Glomerular visceral epithelial cell (primary cell): ENCODE results near the gene HMOX1.
A peak's percentile ranks its signal among the peaks of the same experiment; 100 is the strongest.

Experiments used
- DNase-seq: peaks from one replicate; pipeline ENCODE4 v3.0.0-alpha.2; 2016; ENCODE audit errors: extremely low spot score

The HMOX1 gene

DNA sequence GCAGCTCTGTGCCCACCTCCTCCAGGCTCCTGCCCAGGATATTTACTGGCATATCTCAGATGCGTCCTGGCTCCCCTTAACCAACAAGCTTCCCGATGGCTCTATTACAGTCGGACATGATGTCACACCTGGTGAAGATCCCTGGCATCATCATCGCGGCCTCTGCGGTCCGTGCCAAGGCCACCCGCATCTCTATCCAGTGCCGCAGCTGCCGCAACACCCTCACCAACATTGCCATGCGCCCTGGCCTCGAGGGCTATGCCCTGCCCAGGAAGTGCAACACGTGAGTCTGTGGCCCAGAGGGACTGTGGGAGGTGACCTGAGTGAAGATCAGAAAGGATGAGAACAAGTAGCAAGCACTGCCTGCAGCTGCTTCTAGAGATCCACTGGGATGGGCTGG is 25.5 kb downstream of the HMOX1 start:
- no peak for DNase-seq

DNA sequence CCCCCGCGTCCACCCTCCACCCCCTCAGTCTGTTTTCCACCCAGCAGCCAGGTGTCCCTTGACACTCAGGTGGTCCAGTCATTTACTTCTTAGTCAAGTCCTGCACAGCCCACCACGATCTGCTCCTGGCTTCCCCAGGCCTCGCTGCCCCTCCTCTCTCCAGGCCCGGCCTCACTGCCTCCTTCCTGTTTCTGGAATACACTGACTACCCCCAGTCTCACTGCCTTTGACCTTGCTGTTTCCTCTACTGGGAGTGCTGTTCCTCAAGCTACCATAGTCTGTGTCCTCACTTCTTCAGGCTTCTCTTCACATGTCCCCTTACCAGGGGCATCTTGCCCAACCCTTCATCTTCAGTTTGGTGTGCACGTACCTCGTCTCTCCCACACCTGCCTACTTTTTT is 26.5 kb downstream of the HMOX1 start:
- no peak for DNase-seq

DNA sequence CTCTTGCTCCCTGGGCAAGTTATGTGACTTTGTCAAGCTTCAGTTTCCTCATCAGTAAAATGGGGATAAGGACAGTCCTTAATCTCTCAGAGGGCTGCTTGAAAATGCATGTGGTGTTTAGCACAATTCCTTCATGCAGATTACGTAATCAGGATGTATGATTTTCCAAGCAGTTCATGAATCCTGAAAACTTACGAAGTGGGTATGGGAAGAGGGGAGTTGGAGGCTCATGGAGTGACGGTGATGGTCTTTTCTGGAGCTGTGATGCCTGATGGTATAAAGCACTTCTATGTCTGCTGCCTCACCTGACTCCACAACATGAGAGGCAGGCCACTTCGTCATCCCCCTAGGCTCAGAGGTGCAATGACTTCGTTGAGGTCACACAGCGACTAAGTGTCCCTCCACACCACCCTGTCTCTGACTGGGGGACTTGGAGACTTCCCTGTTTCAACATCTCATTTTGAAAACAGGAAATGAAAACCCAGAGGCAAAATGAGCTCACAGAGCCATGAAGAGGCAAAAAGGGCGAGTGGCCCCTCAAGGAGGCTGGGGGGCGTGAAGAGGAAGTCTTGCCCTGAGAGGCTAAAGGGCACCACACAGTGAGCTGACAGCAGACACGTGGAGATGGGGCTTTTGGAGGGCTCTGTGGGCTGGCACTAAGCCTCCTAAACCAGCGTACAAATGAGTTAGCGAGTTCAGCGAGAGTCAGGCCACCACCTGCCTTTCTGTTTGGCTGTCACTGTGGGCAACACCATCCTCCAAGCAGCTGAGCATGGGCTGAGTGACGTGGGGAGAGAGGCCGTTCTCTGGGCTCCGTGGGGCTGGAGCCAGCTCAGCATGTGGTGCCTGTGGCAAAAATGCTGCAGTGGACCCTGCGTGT is 29.1 kb downstream of the HMOX1 start:
- DNase-seq, result no peak

DNA sequence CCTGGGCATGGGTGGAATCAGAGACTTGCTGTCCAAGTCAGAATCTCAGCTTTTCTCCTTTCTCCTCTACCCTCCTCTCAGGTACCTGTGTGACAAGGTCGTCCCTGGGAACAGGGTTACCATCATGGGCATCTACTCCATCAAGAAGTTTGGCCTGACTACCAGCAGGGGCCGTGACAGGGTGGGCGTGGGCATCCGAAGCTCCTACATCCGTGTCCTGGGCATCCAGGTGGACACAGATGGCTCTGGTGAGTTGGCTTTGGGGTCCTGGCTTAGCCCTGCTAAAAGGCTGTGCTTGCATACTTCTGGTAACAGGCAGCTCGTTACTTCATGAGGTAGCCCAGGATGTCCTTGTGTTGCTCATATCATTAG is 29.8 kb downstream of the HMOX1 start:
- DNase-seq, result no peak

DNA sequence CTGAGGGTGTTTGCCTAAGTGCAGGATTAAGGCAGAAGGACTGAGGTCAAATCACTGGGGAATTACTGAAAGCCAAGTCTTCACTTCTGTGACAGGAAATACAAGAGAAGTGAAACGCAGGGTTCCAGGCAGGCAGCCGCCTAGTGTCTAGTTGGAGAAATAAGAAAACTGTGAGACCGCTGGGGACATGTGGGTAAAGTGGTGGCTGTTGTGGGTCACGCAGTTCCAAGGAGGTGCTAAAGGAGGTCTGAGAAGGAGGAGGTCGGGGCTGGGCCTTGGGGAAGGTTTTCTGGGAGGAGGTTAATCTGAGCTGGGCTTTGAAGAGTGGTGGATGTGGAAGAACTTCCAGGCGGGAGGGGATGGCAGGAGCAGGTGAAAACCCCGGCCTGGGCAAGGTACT is 30.2 kb downstream of the HMOX1 start:
- no peak for DNase-seq

DNA sequence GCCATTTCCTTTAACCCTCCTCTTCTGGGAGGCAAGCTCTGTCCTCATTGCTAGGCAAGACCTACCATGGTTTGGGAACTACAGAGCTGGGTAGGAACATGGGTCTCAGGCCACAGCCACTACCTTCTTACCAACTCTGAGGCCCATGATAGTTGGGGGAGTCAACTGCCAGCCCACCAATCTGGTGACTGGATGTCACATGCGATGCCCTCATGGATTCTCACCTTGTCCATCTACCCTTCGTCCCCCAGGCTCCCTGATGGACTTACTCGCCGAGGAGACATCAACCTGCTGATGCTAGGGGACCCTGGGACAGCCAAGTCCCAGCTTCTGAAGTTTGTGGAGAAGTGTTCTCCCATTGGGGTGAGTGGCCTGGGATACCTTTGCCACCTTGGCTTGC is 32.7 kb downstream of the HMOX1 start:
- no peak for DNase-seq

DNA sequence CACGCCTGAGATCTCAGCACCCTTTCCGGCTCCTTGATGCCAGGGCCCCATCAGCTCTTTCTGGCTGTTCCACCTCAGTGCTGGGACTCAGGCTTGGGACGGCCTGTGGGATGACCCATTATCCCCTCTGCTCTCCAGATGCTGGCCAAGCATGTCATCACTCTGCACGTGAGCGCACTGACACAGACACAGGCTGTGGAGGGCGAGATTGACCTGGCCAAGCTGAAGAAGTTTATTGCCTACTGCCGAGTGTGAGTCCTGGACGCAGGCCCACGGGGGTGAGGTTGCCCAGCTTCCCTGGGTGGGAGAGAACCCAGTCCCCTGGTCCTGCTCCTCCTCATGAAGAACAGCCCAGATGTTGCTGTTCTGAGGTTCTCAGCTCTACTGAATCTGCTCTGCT is 36.7 kb downstream of the HMOX1 start:
- DNase-seq, result no peak

DNA sequence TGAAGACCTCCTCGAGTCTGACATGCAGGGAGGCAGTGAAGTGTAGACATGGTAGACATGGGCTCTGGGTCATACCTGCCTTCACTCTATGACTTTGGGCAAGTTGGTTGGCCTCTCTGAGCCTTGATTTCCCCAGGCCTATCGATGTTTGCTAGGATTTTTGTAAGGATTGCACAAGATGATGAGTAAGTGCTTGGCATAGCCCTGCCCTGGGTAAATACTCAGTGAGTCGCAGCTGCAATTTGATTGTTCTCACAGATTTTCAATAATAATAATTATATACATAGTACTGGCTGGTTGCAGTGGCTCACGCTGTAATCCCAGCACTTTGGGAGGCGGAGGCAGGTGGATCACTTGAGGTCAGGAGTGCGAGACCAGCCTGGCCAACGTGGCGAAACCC is 37.2 kb downstream of the HMOX1 start:
- DNase-seq, result no peak

DNA sequence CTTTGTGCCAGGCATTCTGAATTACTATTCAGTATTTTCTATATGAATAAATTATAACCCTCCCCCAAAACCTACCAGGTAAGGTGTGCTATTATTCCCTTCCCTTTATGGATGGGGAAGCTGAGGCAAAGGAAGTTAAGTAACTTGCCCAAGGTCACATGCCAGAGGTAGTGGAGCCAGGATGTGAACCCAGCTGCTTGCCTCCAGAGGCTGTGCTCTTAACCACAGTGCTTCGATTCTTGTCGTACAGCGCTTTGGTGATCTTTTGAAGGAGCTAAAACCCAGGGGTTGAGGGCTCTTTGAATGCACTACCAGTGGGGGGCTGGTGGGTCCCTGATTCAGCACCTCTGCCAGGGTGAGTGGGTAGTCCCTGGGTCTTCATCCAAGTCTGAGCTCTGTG is 37.8 kb downstream of the HMOX1 start:
- no peak for DNase-seq

DNA sequence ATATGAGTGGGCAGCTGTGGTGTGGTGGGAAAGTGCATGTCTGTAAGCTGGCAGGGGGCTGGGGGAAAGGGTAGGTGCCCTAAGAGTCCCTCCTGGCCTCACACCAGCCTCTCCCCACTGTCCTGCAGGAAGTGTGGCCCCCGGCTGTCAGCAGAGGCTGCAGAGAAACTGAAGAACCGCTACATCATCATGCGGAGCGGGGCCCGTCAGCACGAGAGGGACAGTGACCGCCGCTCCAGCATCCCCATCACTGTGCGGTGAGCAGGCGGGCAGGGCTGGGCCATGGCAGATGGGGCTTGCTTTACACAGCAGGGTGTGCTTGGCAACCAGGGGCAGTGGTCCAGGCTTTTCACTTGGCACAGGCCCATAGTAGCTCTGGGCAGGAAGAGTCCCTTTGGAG is 38.9 kb downstream of the HMOX1 start:
- no peak for DNase-seq

DNA sequence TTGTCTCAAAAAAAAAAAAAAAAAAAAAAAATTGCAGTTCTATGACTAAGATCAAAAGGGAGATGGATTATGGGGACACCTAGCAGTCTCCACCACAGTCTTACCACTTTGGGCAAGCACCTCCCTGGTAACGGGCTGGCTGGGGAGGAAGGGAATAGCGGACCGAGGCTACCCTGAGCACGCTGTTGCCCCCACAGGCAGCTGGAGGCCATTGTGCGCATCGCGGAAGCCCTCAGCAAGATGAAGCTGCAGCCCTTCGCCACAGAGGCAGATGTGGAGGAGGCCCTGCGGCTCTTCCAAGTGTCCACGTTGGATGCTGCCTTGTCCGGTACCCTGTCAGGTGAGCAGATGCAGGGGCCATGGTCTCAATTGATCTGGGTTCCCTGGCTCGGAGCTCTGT is 40.2 kb downstream of the HMOX1 start:
- no peak for DNase-seq

DNA sequence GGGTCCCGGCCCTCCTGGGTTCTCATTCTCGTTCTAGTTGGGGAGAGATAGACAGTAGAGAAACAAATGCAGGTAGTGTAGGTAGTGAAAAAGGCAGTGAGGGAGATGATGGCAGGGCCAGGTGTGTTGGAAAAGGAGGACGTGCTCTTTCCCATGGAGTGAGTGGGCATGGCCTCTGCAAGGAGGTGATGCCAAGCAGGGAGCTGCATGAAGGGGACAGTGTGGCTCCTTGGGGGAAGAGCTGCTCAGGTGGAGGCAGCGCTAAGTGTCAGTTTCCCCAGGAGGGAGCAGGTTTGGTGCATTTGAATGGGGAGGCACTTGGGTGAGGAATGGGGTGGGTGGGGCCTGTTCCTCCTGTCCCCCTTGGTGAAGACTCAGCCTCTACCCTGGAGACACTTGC is 41.2 kb downstream of the HMOX1 start:
- no peak for DNase-seq

DNA sequence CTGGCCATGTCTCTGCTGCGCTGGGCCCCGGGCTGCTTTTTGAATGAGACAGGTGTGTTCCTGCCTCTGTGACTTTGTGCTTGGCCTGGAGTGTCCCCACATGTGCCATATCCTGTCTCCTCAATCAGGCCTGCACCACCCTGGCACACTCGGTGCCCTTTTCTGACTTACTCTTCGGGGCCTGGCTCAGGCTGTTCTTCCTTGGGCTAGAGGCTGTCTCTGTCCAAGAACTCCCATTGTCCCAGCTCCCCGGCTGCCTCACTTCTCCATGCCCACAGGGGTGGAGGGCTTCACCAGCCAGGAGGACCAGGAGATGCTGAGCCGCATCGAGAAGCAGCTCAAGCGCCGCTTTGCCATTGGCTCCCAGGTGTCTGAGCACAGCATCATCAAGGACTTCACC is 42.0 kb downstream of the HMOX1 start:
- no peak for DNase-seq

DNA sequence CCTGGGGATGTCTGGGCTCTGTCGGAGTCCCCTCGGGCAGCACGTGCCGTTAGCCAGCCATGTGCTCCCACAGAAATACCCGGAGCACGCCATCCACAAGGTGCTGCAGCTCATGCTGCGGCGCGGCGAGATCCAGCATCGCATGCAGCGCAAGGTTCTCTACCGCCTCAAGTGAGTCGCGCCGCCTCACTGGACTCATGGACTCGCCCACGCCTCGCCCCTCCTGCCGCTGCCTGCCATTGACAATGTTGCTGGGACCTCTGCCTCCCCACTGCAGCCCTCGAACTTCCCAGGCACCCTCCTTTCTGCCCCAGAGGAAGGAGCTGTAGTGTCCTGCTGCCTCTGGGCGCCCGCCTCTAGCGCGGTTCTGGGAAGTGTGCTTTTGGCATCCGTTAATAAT is 43.2 kb downstream of the HMOX1 start:
- DNase-seq, result no peak

DNA sequence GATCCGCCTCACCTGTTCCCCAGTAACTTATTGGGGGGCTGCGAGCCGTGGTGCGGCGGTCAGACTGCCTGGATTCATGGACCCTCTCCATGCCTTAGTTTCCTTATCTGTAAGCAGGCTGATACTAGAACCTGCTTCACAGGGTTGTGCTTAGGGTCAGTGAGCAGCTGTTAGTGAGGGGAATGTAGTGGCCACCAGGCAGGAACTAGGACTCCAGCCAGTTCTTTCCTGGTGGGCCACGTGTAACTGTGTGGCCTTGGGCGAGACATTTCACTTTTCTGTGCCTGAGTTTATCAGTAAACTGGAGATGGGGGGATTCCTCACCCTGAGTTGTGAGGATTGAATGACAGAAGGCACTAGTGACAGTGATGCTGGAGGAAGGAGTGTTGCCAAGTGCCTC is 43.9 kb downstream of the HMOX1 start:
- DNase-seq, result no peak

DNA sequence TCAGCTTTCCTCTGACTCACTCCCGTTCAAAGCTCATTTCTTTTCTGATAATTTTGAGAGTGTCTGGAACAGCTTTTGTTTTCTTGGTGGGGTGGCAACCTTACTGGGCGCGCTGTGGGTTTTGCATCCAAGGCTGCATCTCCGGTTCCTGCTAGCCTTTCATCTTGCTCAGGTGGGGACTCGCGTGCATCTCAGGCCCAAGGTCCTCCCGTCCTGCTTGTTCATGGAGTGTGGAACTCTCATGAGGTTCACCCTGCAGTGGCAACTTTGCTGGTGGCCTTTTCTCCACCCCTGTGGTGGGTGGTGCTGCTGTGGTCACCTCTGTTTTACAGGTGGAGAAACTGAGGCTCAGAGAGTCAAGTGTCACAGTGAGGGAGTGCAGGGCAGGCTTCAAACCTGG is 44.6 kb downstream of the HMOX1 start:
- DNase-seq, result no peak

DNA sequence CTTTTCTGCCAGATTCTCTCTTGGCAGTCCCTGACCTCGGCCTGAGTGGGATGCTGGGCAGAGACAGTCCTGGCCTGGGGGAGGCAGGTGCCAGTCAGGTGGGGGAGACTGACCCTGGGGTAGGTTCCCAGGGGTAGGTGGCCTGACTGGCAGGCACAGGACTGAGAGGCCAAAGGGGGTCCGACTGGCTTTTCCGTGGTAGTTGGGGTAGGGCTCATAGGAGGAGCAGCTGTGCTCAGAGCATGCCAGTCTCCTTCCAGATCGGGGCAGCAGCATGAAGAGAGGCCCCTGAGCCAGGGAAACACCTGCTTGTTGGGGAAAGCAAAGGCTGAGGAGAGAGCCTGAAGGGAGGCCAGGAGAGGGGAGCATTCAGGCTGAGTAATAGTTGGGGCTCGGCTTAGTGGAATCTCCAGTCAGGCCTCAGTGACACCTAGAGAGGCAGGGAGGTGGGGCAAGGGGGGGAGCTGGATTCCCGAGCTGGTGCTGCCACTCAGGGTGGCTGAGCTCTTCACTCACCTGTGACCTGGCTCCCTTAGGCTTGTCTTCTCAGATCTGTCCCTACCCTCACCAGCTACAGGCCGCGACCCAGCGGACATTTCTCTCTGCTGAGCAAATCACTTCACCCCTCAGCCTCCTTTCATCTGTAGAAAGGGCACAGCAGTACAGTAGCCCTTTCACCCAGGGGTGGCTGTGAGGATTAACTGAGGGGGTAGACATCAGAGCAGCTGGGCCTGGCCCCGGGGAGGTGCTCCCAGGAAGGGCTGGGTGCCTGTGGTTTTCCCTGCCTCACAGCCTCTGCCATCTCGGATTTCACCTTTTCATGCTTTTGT is 45.3 kb downstream of the HMOX1 start:
- peak; percentile 73 for DNase-seq

DNA sequence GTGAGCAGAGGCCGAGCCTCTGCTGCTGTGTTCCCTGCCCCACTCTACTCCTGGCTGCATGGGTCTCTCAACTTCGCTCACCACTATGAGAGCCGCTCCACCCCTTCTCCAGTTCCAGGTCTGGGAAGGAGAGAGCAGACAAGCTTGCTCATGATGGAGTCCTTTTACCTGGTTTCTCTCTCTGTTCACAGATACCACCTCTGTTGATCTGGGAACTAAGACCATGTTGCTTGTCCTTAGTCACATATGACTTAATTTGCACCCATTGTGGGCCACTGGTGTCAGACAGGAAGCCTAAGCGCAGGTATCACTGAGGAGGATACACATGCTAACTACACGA is 45.9 kb downstream of the HMOX1 start:
- no peak for DNase-seq

DNA sequence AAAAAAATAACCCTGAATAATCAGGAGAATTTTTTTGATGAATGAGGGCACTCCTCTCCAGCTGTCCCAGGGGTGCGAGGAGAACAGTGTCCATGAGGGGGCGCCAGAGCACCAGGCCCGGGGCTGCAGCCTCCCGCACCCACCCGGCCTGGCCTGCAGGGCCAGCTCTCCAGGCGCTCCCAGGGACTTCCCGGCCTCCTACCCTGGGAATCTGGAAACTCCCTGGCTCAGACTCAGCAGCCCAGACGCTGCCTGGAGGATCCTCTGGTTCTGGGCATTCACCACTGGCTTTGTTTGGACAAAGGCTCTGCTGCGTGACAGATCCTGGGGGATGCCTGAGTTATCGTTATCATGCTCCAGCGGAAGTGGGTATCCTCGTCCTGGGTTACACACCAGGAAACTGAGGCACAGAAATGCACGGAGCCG is 50.0 kb downstream of the HMOX1 start:
- DNase-seq, result peak; percentile 93

DNA sequence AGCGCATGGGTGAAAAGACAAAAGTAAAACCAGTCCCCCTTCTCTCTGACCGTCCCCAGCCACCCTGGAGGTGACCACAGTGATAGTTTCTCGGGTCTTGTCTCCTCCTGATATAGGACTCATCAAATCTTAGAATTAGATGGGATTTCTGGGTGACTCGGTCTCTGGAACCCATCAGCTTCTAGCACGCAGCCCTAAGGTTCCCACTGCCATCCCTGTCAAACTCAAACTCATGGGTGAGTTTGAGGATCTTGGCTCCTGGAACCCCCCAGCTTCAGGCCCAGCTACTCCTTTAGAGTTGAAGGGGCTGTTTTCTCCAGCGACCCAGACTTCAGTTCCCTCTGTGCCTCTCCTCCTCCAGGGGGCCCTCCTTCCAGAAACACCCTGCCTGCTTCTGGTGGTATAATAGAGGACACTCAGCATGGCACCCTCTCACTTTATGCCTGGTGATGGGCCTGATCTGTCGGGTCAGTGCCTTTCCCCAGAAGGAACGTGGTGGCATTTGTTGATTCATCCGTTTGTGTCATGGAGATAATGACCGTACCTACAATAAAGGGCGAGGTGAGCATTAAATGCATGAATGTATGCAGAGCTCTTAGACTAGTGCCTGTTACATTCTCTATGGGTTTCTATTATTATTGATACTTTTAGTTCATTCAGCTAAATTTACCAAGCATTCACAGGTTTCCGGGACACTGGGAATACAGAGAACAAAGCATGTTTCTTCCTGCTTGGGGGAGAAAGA is 50.8 kb downstream of the HMOX1 start:
- DNase-seq, result no peak

DNA sequence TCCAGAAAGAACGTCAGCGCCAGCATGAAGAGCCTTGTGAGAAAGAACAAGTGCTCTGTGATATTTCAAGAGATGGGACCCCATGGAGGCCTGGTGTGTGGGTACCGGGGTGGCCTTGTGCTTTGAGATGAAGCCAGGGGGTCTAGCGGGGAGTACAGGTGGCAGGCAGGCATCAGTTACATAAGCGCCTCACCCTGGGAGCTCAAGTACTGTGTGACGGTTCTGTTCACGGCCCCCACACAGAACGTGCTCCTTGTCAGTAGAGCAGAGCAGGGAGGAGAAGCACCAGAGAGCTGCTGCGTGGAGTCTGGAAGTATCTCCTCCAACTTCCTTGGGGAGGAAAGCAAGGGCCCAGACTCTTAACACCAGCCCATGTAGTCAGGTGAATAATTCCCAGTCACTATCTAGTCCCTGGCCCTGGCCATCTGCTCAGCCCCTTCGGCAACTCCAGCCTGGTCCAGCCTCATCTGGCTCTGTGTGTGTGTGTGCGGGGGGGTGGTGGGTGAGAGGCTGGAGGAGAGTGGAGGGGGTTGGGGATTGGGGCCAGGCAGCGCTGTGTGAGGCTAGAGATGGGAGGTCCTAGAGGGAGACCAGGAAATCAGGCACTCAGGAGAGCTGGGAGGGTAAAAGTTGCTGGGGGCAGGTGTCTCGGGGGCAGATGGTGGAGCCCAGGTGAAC is 51.5 kb downstream of the HMOX1 start:
- no peak for DNase-seq

DNA sequence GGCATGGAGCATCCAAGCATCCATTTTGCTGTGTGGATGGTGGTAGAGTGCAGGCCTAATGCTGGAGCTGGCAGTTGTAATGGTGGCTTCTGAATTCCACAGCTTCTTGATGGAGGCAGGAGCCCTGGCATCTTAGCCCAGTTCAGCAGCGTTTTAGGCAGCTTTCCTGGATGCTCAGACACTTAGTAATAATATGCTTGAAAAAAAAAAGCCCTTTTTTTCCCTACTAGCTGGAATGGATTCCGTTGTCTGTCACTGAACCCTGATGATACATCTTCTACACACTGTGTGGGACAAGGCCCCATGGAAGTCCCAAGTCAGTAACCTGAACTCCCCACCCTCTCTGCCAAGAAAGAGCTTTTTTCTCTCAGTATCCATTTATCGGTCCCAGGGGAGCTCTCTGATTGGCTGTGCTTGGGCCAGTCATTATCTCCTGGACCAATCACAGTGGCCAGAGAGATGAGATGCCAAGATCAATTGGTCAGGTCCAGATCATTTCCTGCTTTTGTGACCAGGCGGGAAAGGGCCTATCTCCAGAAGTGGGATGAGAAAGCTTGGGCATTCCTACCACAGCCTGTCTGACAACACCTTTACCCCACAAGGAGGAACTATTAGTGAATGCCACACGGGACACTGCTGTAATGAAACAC is 53.3 kb downstream of the HMOX1 start:
- DNase-seq, result no peak
